HUES48 (cell line): ENCODE measurements around the gene NARF.

Experiments
- H3K27ac ChIP-seq: one replicate; pipeline ENCODE4 v1.7.0; 2013; ENCODE audit warnings: low read depth, low read length, inconsistent platforms
- H3K27me3 ChIP-seq: 2 replicates; pipeline ENCODE4 v1.6.1; 2013; ENCODE audit warnings: mild to moderate bottlenecking, low read length; ENCODE audit not compliant: control insufficient read depth, insufficient read depth
- H3K36me3 ChIP-seq: 2 replicates; pipeline ENCODE4 v1.6.1; 2013; ENCODE audit warnings: low read length; ENCODE audit not compliant: control insufficient read depth, insufficient read depth
- H3K4me1 ChIP-seq: 2 replicates; pipeline ENCODE4 v1.6.1; 2013; ENCODE audit warnings: mild to moderate bottlenecking, low read length; ENCODE audit not compliant: control insufficient read depth, insufficient read depth
- H3K4me3 ChIP-seq: 2 replicates; pipeline ENCODE4 v1.5.1; 2013; ENCODE audit warnings: mild to moderate bottlenecking, low read depth, low read length
- H3K9ac ChIP-seq: 2 replicates; pipeline ENCODE4 v1.6.1; 2013; ENCODE audit warnings: mild to moderate bottlenecking, low read depth, low read length, moderate library complexity
- H3K9me3 ChIP-seq: 2 replicates; pipeline ENCODE4 v1.6.1; 2013; ENCODE audit warnings: low read length; ENCODE audit not compliant: control insufficient read depth, insufficient read depth

The NARF gene

GRCh38 chr17:82441691-82442487 is 16.7 kb upstream of the NARF start:
- no peaks in the 10 kb centered on the region for H3K9me3 ChIP-seq
- H3K36me3 ChIP-seq: peaks cover 41% of the 10 kb centered on the region
- no peak overlapping the region for H3K27ac ChIP-seq
- no peaks in the 10 kb centered on the region for H3K27me3 ChIP-seq
- H3K9ac ChIP-seq: no peak overlapping the region
- no peak overlapping the region for H3K4me3 ChIP-seq
- peaks cover 9% of the 10 kb centered on the region; the same call in 1 of the 2 replicates for H3K4me1 ChIP-seq

- no peak overlapping the region for H3K4me3 ChIP-seq
- H3K9ac ChIP-seq: no peak overlapping the region; the same call in 1 of the 2 replicates
- H3K36me3 ChIP-seq: peaks cover 39% of the 10 kb centered on the region
- no peak overlapping the region for H3K27ac ChIP-seq
- no peaks in the 10 kb centered on the region for H3K9me3 ChIP-seq
- no peaks in the 10 kb centered on the region for H3K27me3 ChIP-seq
- H3K4me1 ChIP-seq: peaks cover 9% of the 10 kb centered on the region; the same call in 1 of the 2 replicates
These were observed 15.7 kb upstream of the NARF start for GRCh38 chr17:82442643-82443464.

GRCh38 chr17:82443465-82444283 is 14.9 kb upstream of the NARF start:
- H3K9me3 ChIP-seq: no peaks in the 10 kb centered on the region
- H3K27me3 ChIP-seq: no peaks in the 10 kb centered on the region
- H3K9ac ChIP-seq: no peak overlapping the region
- H3K36me3 ChIP-seq: peaks cover 42% of the 10 kb centered on the region
- peaks cover 9% of the 10 kb centered on the region; the same call in 1 of the 2 replicates for H3K4me1 ChIP-seq
- H3K27ac ChIP-seq: no peak overlapping the region
- H3K4me3 ChIP-seq: no peak overlapping the region

GRCh38 chr17:82444284-82444893 is 14.2 kb upstream of the NARF start:
- Histone ChIP-seq H3K9me3 (no peaks in the 10 kb centered on the region), H3K27me3 (no peaks in the 10 kb centered on the region), H3K4me3 (no peak overlapping the region), H3K27ac (no peak overlapping the region), H3K4me1 (peaks cover 9% of the 10 kb centered on the region; the same call in 1 of the 2 replicates), H3K9ac (no peak overlapping the region), H3K36me3 (peaks cover 42% of the 10 kb centered on the region)

GRCh38 chr17:82444941-82445521 is 13.5 kb upstream of the NARF start:
- Histone ChIP-seq H3K9ac (no peak overlapping the region), H3K27ac (no peak overlapping the region), H3K9me3 (no peaks in the 10 kb centered on the region), H3K4me3 (no peak overlapping the region), H3K27me3 (no peaks in the 10 kb centered on the region), H3K36me3 (peaks cover 42% of the 10 kb centered on the region), H3K4me1 (peaks cover 12% of the 10 kb centered on the region; the same call in 1 of the 2 replicates)

- peaks cover 42% of the 10 kb centered on the region for H3K36me3 ChIP-seq
These were observed 13.0 kb upstream of the NARF start for GRCh38 chr17:82445542-82445941.

GRCh38 chr17:82446124-82446523 is 12.4 kb upstream of the NARF start:
- H3K4me3 ChIP-seq: no peak overlapping the region
- H3K9ac ChIP-seq: no peak overlapping the region
- 0 out of 2 replicates have a peak, but pooled peaks cover 6% of the 10 kb centered on the region for H3K4me1 ChIP-seq
- H3K36me3 ChIP-seq: peaks cover 42% of the 10 kb centered on the region
- H3K9me3 ChIP-seq: no peaks in the 10 kb centered on the region
- no peak overlapping the region for H3K27ac ChIP-seq
- H3K27me3 ChIP-seq: no peaks in the 10 kb centered on the region

More at GRCh38 chr17:82445542-82445941, 13.0 kb upstream of the NARF start:
- Histone ChIP-seq H3K4me3 (no peak overlapping the region), H3K9me3 (no peaks in the 10 kb centered on the region), H3K4me1 (peaks cover 8% of the 10 kb centered on the region; the same call in 1 of the 2 replicates), H3K27ac (no peak overlapping the region), H3K9ac (no peak overlapping the region), H3K27me3 (no peaks in the 10 kb centered on the region)

- peaks cover 42% of the 10 kb centered on the region for H3K36me3 ChIP-seq
- H3K4me1 ChIP-seq: 0 out of 2 replicates have a peak, but pooled peaks cover 8% of the 10 kb centered on the region
- H3K4me3 ChIP-seq: no peak overlapping the region
- no peaks in the 10 kb centered on the region for H3K9me3 ChIP-seq
- no peak overlapping the region for H3K27ac ChIP-seq
- H3K27me3 ChIP-seq: no peaks in the 10 kb centered on the region
- H3K9ac ChIP-seq: no peak overlapping the region
These were observed 11.9 kb upstream of the NARF start for GRCh38 chr17:82446649-82447048.

- Histone ChIP-seq H3K9ac (no peak overlapping the region), H3K27me3 (no peaks in the 10 kb centered on the region), H3K4me3 (no peak overlapping the region), H3K9me3 (no peaks in the 10 kb centered on the region), H3K4me1 (0 out of 2 replicates have a peak, but pooled peaks cover 8% of the 10 kb centered on the region), H3K36me3 (peaks cover 31% of the 10 kb centered on the region), H3K27ac (no peak overlapping the region)
These were observed 10.7 kb upstream of the NARF start for GRCh38 chr17:82447876-82448275.
